ENCODE results near the gene PLEKHH3. TPM values are rescaled to one million over a fixed set of nuclear protein-coding genes. Genes with fewer than 3 reads are reported as not detected.
"Not testable (repeated sequence)": the region's sequence is repeated elsewhere in the genome, so short reads cannot be mapped to it uniquely, and the experiment has no call there.

The PLEKHH3 gene
- total and polyA plus RNA-seq, 3 experiments from 2014 or later = 0.38 to 0.70 TPM; not detected in 1

DNA sequence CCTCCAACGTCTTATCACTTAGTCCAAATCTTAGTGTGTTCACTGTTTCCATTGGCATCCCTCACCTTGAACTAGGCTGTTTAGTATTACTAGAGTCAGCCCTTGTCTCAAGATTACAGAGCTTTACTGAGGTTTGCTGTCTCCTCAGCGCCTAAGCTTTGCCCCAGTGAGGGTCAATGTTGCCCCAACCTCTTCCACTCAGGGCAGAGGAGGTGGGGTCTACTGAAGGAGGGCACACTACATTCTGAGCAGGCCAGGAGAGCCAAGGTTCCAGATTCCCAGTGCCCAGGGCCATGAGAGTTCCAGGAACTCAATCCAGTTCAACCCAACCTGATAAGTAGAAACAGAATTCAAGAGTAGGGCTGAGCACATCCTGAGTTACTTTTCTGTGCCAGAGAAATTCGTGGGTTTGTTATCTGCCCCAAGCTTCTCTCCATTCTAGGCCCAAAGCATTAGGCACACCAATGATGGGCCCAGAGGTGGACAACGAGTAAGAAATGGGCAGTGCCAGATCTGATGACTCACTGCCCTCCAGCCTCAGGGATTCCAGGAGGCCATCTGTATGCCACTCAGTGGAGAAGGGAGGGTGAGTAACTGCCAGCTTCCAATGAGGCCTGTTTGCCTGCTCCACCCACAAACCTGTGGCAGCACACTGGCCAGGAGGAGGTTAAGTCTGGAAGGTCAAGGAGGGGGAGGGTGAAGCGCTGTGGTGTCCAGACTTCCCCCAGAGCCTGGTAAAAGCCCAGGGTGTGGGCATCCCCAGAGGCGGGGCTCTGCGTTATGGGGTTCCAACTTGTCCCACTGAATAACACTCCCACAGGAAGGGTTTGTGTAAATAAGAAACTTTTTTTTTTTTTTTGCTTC, 9.5 kb downstream of the PLEKHH3 start:
- Mint-ChIP-seq H3K4me3 (peak overlapping the region in 1 of 7 donors; percentile 20), H3K4me1 (peaks cover 8 to 20% (median 10%) of the 10 kb centered on the region in 3 donors), H3K9me3 (peaks cover 0 to 2% (median 0%) of the 10 kb centered on the region in 5 donors), H3K27me3 (peaks cover 16 to 26% of the 10 kb centered on the region in 2 donors), H3K27ac (no peak overlapping the region), H3K36me3 (peaks cover 0 to 28% (median 5%) of the 10 kb centered on the region in 3 donors)
- Histone ChIP-seq H3K27ac (ENCODE audit: low read depth, low read length) (no peak overlapping the region), H3K36me3 (ENCODE audit: insufficient read depth, low read length) (peaks cover 4% of the 10 kb centered on the region), H3K27me3 (ENCODE audit: insufficient read depth, low read length, poor library complexity, severe bottlenecking) (peaks cover 12% of the 10 kb centered on the region), H3K4me3 (ENCODE audit: low read length) (no peak overlapping the region), H3K9me3 (ENCODE audit: low read length) (no peaks in the 10 kb centered on the region), H3K4me1 (ENCODE audit: insufficient read depth, low read length) (peaks cover 14% of the 10 kb centered on the region)
- CTCF ChIA-PET = interaction anchor here (0.7 to 2.0 kb wide), 2 partner anchors 9 to 12 kb away, joined by 3 to 6 read pairs; no protein-coding TSS in a partner anchor
- POLR2A ChIA-PET = interaction anchor here (0.7 kb wide), 1 partner anchor 106 kb away, joined by 3 read pairs; the partner anchor contains the start of gene VPS25
- no peak for DNase-seq

DNA sequence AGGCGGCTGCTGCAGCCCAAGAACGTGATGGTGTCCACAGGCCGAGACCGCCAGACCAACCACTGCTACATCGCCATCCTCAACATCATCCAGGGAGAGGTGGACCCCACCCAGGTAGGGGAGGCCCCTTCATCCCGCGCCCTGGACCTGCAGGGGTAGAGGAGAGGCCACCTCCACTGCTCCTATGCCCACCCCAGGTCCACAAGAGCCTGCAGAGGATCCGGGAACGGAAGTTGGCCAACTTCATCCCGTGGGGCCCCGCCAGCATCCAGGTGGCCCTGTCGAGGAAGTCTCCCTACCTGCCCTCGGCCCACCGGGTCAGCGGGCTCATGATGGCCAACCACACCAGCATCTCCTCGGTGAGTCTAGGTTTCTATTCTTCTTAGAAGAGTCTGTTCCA, 10.7 kb downstream of the PLEKHH3 start:
- H3K9me3 ChIP-seq (ENCODE audit: low read length); H3K36me3 ChIP-seq (ENCODE audit: insufficient read depth, low read length); H3K27ac ChIP-seq (ENCODE audit: low read depth, low read length); H3K4me1 ChIP-seq (ENCODE audit: insufficient read depth, low read length); H3K9me3 Mint-ChIP-seq; H3K27me3 ChIP-seq (ENCODE audit: insufficient read depth, low read length, poor library complexity, severe bottlenecking); H3K4me3 ChIP-seq (ENCODE audit: low read length); H3K4me3 Mint-ChIP-seq; DNase-seq; CTCF ChIA-PET: not testable (repeated sequence)
- POLR2A ChIA-PET = interaction anchor here (0.7 kb wide), 1 partner anchor 107 kb away, joined by 3 read pairs; the partner anchor contains the start of gene VPS25
- Mint-ChIP-seq H3K36me3 (peaks cover 0 to 30% (median 5%) of the 10 kb centered on the region in 3 donors), H3K4me1 (peaks cover 3 to 13% (median 4%) of the 10 kb centered on the region in 3 donors), H3K27ac (peak overlapping the region in 1 of 8 donors; percentile 88), H3K27me3 (peaks cover 9 to 18% of the 10 kb centered on the region in 2 donors)

DNA sequence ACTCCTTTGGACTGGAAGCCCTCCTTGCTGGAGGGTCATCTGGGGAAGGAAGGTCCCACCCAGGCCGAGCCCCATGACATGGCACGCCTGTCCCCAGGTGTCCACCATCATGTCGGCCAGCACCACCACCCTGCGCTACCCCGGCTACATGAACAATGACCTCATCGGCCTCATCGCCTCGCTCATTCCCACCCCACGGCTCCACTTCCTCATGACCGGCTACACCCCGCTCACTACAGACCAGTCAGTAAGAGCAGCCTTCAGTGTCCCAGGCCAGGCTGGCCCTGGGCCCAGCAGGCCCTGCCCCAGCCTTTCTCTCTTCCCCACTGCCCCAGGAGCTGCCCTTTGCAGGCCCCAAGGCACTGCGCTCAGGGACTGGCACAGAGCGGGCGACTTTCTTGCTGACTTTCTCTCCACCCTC, 11.2 kb downstream of the PLEKHH3 start:
- no peak overlapping the region for H3K27ac Mint-ChIP-seq
- no peak overlapping the region for H3K4me3 Mint-ChIP-seq
- no peak overlapping the region for H3K4me3 ChIP-seq (ENCODE audit: low read length)
- DNase-seq = no peak
- peaks cover 0 to 30% (median 5%) of the 10 kb centered on the region in 3 donors for H3K36me3 Mint-ChIP-seq
- peaks cover 3 to 8% (median 6%) of the 10 kb centered on the region in 3 donors for H3K4me1 Mint-ChIP-seq
- H3K36me3 ChIP-seq (ENCODE audit: insufficient read depth, low read length) = peaks cover 4% of the 10 kb centered on the region
- H3K9me3 Mint-ChIP-seq = peaks cover 0 to 2% (median 0%) of the 10 kb centered on the region in 5 donors
- POLR2A ChIA-PET = no interaction called here
- H3K27ac ChIP-seq (ENCODE audit: low read depth, low read length) = no peak overlapping the region
- peaks cover 4% of the 10 kb centered on the region for H3K4me1 ChIP-seq (ENCODE audit: insufficient read depth, low read length)
- H3K9me3 ChIP-seq (ENCODE audit: low read length) = no peaks in the 10 kb centered on the region
- CTCF ChIA-PET = no interaction called here
- H3K27me3 ChIP-seq (ENCODE audit: insufficient read depth, low read length, poor library complexity, severe bottlenecking) = no peaks in the 10 kb centered on the region
- H3K27me3 Mint-ChIP-seq = peaks cover 4 to 13% of the 10 kb centered on the region in 2 donors

DNA sequence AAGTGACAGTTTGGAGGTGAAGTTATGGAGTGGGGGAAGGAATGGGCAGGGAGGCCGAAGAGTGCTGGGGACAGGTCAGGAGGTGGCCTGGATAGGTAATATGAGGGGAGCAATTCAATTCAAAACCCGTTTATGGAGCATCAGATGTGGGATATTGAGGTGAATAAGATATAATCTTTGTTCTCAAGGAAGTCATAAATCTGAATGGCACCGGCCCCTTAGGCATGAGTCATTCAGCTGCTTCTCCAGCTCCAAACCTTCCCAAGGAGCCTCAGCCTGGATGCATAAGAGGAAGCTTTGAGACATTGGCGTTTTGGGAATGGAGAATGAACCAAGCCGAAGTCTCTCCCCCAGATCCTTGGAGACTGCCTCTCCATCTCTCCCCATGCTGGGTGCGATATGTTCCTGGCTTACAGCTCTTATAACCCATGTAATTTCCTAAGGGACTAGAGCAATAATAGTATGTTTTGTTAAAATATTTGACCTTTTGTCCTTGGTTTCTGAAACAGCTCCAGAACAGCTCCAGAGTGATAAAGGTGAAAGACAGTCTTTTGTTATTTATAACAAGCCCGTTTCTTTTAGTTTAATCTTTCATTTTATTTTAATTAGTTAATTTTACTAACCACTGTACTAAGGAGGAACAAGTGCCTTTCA, 16.0 kb downstream of the PLEKHH3 start:
- Histone ChIP-seq H3K27me3 (ENCODE audit: insufficient read depth, low read length, poor library complexity, severe bottlenecking) (no peaks in the 10 kb centered on the region), H3K27ac (ENCODE audit: low read depth, low read length) (no peak overlapping the region), H3K4me3 (ENCODE audit: low read length) (no peak overlapping the region), H3K36me3 (ENCODE audit: insufficient read depth, low read length) (no peaks in the 10 kb centered on the region), H3K9me3 (ENCODE audit: low read length) (no peaks in the 10 kb centered on the region), H3K4me1 (ENCODE audit: insufficient read depth, low read length) (peaks cover 5% of the 10 kb centered on the region)
- H3K36me3 Mint-ChIP-seq = peaks cover 0 to 21% (median 8%) of the 10 kb centered on the region in 3 donors
- CTCF ChIA-PET = interaction anchor here (1.2 to 2.6 kb wide), 3 partner anchors 16 to 83 kb away, joined by 3 to 7 read pairs (median 4); partner anchors contain the start of genes PLEKHH3 and PSMC3IP
- H3K9me3 Mint-ChIP-seq = no peaks in the 10 kb centered on the region
- H3K4me3 Mint-ChIP-seq = peak overlapping the region in 6 of 7 donors; percentile 9 to 62 (median 26)
- no peak for DNase-seq
- peaks cover 2% of the 10 kb centered on the region in 2 donors for H3K27me3 Mint-ChIP-seq
- H3K4me1 Mint-ChIP-seq = peaks cover 12 to 22% (median 14%) of the 10 kb centered on the region in 3 donors
- POLR2A ChIA-PET = interaction anchor here (0.6 kb wide), 1 partner anchor 85 kb away, joined by 3 read pairs; no protein-coding TSS in a partner anchor
- peak overlapping the region in 3 of 8 donors; percentile 0 to 45 (median 18) for H3K27ac Mint-ChIP-seq

DNA sequence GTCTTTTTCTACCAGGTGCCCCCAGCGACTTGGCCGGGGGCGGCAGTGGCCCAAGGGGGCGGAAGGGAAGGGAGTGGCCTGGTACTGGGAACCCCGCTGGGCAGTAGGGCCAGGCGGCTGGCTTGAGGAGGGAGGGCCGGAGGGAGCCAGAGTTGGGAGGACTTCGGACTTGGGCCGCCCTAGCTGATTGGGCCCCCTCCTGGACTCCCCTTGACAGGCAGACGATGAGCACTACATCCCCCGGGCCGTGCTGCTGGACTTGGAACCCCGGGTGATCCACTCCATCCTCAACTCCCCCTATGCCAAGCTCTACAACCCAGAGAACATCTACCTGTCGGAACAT, 16.9 kb downstream of the PLEKHH3 start:
- H3K4me1 ChIP-seq (ENCODE audit: insufficient read depth, low read length); H3K9me3 ChIP-seq (ENCODE audit: low read length); H3K27ac Mint-ChIP-seq; H3K27me3 Mint-ChIP-seq; DNase-seq; H3K36me3 ChIP-seq (ENCODE audit: insufficient read depth, low read length); H3K9me3 Mint-ChIP-seq; POLR2A ChIA-PET; H3K27ac ChIP-seq (ENCODE audit: low read depth, low read length); H3K27me3 ChIP-seq (ENCODE audit: insufficient read depth, low read length, poor library complexity, severe bottlenecking); H3K4me3 ChIP-seq (ENCODE audit: low read length): not testable (repeated sequence)
- Mint-ChIP-seq H3K36me3 (peaks cover 3 to 15% (median 3%) of the 10 kb centered on the region in 3 donors), H3K4me3 (peak overlapping the region; percentile 9 to 94 (median 89)), H3K4me1 (peaks cover 13 to 25% (median 14%) of the 10 kb centered on the region in 3 donors)
- CTCF ChIA-PET = interaction anchor here (0.6 to 1.0 kb wide), 3 partner anchors 14 to 20 kb away, joined by 3 read pairs; no protein-coding TSS in a partner anchor

DNA sequence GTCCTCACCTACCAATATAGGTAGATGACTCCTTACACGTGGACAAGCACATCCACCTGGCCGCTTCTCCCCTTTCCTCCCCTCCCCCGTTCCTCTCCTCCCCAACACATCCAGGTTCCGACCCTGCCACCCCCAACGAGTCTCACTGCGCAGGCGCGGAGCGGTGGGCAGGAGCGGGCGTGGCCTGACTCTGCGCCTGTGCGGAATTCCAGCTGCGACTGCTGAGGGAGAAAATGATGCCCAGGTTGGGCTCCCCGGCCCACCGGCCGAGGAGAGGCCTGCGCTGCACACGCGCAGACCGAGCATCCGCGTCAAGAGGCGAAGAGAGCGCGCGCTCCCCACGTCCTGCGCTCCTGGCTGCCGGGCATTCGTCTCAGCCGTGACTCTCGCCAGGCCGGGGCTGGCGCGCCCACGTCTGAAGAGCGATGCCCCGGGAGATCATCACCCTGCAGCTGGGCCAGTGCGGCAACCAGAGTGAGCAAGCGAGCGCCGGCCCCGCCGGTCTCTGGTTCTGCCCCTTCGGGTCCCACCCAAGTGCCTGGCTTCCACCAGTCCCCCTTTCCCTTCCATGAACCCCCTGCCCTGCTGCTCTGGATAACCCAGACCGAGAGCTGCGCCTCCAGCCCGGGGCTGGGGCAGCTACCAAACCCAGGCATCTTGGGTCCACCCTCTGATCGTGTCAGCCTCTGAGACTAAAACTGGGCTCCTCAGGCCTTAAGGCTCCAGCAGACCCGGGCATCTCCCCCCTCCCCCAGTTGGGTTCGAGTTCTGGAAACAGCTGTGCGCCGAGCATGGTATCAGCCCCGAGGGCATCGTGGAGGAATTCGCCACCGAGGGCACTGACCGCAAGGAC, 17.5 kb downstream of the PLEKHH3 start, which contains the start of gene TUBG2:
Gene TUBG2 (plus strand): TSS at position 206 of the 853 bp plus-strand sequence. CDS start 220 bp downstream, at position 426.
- Histone ChIP-seq H3K27me3 (ENCODE audit: insufficient read depth, low read length, poor library complexity, severe bottlenecking) (no peaks in the 10 kb centered on the region), H3K9me3 (ENCODE audit: low read length) (no peaks in the 10 kb centered on the region), H3K36me3 (ENCODE audit: insufficient read depth, low read length) (no peaks in the 10 kb centered on the region), H3K27ac (ENCODE audit: low read depth, low read length) (no peak within 1 kb of the TSS), H3K4me3 (ENCODE audit: low read length) (peak within 1 kb of the TSS; percentile 86), H3K4me1 (ENCODE audit: insufficient read depth, low read length) (peaks cover 5% of the 10 kb centered on the region)
- CTCF ChIA-PET = interaction anchor here (0.6 to 1.0 kb wide), 5 partner anchors 15 to 24 kb away, joined by 3 read pairs; no protein-coding TSS in a partner anchor
- H3K9me3 Mint-ChIP-seq = no peaks in the 10 kb centered on the region
- peak within 1 kb of the TSS in 7 of 8 donors; percentile 49 to 93 (median 77) for H3K27ac Mint-ChIP-seq
- peak within 1 kb of the TSS; percentile 86 to 94 (median 92) for H3K4me3 Mint-ChIP-seq
- POLR2A ChIA-PET = interaction anchor here (0.5 kb wide), 1 partner anchor 130 kb away, joined by 3 read pairs; no protein-coding TSS in a partner anchor
- H3K27me3 Mint-ChIP-seq = peaks cover 7 to 8% of the 10 kb centered on the region in 2 donors
- peak; percentile 50 to 82 (median 67) for DNase-seq
- H3K36me3 Mint-ChIP-seq = peaks cover 3 to 13% (median 3%) of the 10 kb centered on the region in 3 donors
- H3K4me1 Mint-ChIP-seq = peaks cover 13 to 25% (median 14%) of the 10 kb centered on the region in 3 donors
